HCT116 (cell line): ENCODE data around the gene PXYLP1. TPM values are rescaled to one million over a fixed set of nuclear protein-coding genes. Genes with fewer than 3 reads are reported as not detected.
A peak's percentile ranks its signal among the peaks of the same experiment; 100 is the strongest.

Experiments used
- ATAC-seq: fragments of 200-7000 bp; cut with Tn5 transposase; 2 replicates; pipeline ENCODE4 v1.9.1; 2020; ENCODE audit warnings: mild to moderate bottlenecking, moderate library complexity
- BruUV-seq: library from RNA; stranded (reverse); fragments of 400-500 nt; replicated peaks from 2 replicates; lab custom pipeline; 2021; lab: Mats Ljungman, UMichigan
- CTCF ChIA-PET: fragments of 300-600 bp; sonication (Branson Sonifier 250); formaldehyde crosslinking; loops from one replicate; lab custom pipeline; 2021; ENCODE audit warnings: antibody characterized with exemption; lab: Charles Lee
- POLR2A ChIA-PET: fragments of 300-600, 350-600 bp; sonication (Branson Sonifier 250); formaldehyde crosslinking; loops from one replicate; lab custom pipeline; 2021; ENCODE audit warnings: antibody characterized with exemption; lab: Charles Lee
- RAD21 ChIA-PET, 2 experiments: fragments of 300-600 bp; sonication (Branson Sonifier 250); formaldehyde crosslinking; loops; one replicate each; lab custom pipeline; 2023; ENCODE audit warnings: low total read pairs in 2 of 2; ENCODE audit not compliant: uncharacterized antibody in 2 of 2, unreplicated experiment in 2 of 2, low non-redundant PET in 1 of 2; lab: Charles Lee
- DNase-seq: peaks from one replicate; pipeline ENCODE4 v3.0.0-alpha.2; 2010; ENCODE audit warnings: low read depth, low spot score
- H2AFZ ChIP-seq: fragments of 200-600 bp; shearing (Covaris generic), sonication (generic); 2 replicates; pipeline ENCODE4 v1.6.1; 2017; ENCODE audit warnings: low read depth, mixed run types, mixed read lengths, antibody characterized with exemption, low read length; ENCODE audit not compliant: poor library complexity, severe bottlenecking
- H3K27ac ChIP-seq: 2 replicates; pipeline ENCODE4 v1.5.1; 2012; ENCODE audit warnings: low read depth, low read length
- H3K27me3 ChIP-seq: fragments of 200-600 bp; sonication (generic); 2 replicates; pipeline ENCODE4 v1.6.1; 2016; ENCODE audit warnings: mixed run types, low read length, mixed read lengths; ENCODE audit not compliant: insufficient read depth
- H3K36me3 ChIP-seq, 2 experiments: fragments of 200-500 bp in 1 of 2; fragments of 200-600 bp in 1 of 2; sonication (Bioruptor generic) in 1 of 2; sonication (generic) in 1 of 2; 2 replicates each; pipeline versions ENCODE4 v1.5.1 to v1.6.1; 2014 to 2016; ENCODE audit warnings: low read length in 2 of 2, inconsistent platforms in 1 of 2, mixed read lengths in 1 of 2, mixed run types in 1 of 2; ENCODE audit not compliant: insufficient read depth in 2 of 2, control insufficient read depth in 1 of 2
- H3K4me1 ChIP-seq, 2 experiments: fragments of 200-600 bp in 1 of 2; sonication (generic) in 1 of 2; 2 replicates each; pipeline versions ENCODE4 v1.5.1 to v1.6.1; 2012 to 2017; ENCODE audit warnings: low read length in 2 of 2, inconsistent platforms in 1 of 2, mild to moderate bottlenecking in 1 of 2, mixed read lengths in 1 of 2, mixed run types in 1 of 2, moderate library complexity in 1 of 2; ENCODE audit not compliant: insufficient read depth in 2 of 2, control insufficient read depth in 1 of 2
- H3K4me2 ChIP-seq: fragments of 200-600 bp; sonication (generic); 2 replicates; pipeline ENCODE4 v1.6.1; 2017; ENCODE audit warnings: mixed run types, low read length, mixed read lengths
- H3K4me3 ChIP-seq, 2 experiments: fragments of 200-600 bp in 1 of 2; sonication (generic) in 1 of 2; replicated peaks in 1 of 2; 2 replicates each; pipeline ENCODE4 v1.5.1; 2011 to 2016; ENCODE audit warnings: low read length in 2 of 2, control low read depth in 1 of 2, low read depth in 1 of 2, mild to moderate bottlenecking in 1 of 2, mixed read lengths in 1 of 2, mixed run types in 1 of 2
- H3K79me2 ChIP-seq: fragments of 200-600 bp; sonication (generic); 2 replicates; pipeline ENCODE4 v1.6.1; 2017; ENCODE audit warnings: mild to moderate bottlenecking, mixed run types, low read length, moderate library complexity, mixed read lengths; ENCODE audit not compliant: insufficient read depth
- H3K9ac ChIP-seq: fragments of 200-600 bp; sonication (generic); 2 replicates; pipeline ENCODE4 v1.6.1; 2016; ENCODE audit warnings: low read length, mixed read lengths
- H3K9me2 ChIP-seq: fragments of 200-600 bp; sonication (generic), shearing (Covaris generic); 2 replicates; pipeline ENCODE4 v1.6.1; 2017; ENCODE audit warnings: mixed run types, mild to moderate bottlenecking, moderate library complexity; ENCODE audit not compliant: insufficient read depth
- H3K9me3 ChIP-seq, 2 experiments: fragments of 200-500 bp in 1 of 2; fragments of 200-600 bp in 1 of 2; sonication (Bioruptor generic) in 1 of 2; sonication (generic) in 1 of 2; 2 replicates each; pipeline ENCODE4 v1.6.1; 2014 to 2017; ENCODE audit warnings: low read length in 2 of 2, mixed read lengths in 2 of 2, inconsistent platforms in 1 of 2, low read depth in 1 of 2, mild to moderate bottlenecking in 1 of 2, mixed run types in 1 of 2, moderate library complexity in 1 of 2; ENCODE audit not compliant: control insufficient read depth in 1 of 2, insufficient read depth in 1 of 2
- H4K20me1 ChIP-seq: fragments of 200-600 bp; sonication (generic), shearing (Covaris generic); 2 replicates; pipeline ENCODE4 v1.6.1; 2017; ENCODE audit warnings: mixed run types, mild to moderate bottlenecking, moderate library complexity; ENCODE audit not compliant: insufficient read depth
- CBX3 ChIP-seq: IDR thresholded peaks from 2 replicates; pipeline ENCODE4 v1.6.1; 2012; ENCODE audit warnings: low read depth
- ELF1 ChIP-seq: IDR thresholded peaks from 2 replicates; pipeline ENCODE4 v1.6.1; 2012; ENCODE audit warnings: low read depth, borderline replicate concordance
- EZH2phosphoT487 ChIP-seq: fragments of 200-600 bp; IDR thresholded peaks from 2 replicates; pipeline ENCODE4 v1.6.1; 2018; ENCODE audit warnings: antibody characterized with exemption, borderline replicate concordance
- FOSL1 ChIP-seq: IDR thresholded peaks from 2 replicates; pipeline ENCODE4 v1.6.1; 2012; ENCODE audit warnings: low read depth
- JUND ChIP-seq: IDR thresholded peaks from 2 replicates; pipeline ENCODE4 v1.6.1; 2012
- MAX ChIP-seq: IDR thresholded peaks from 2 replicates; pipeline ENCODE4 v1.6.1; 2012
- POLR2AphosphoS5 ChIP-seq: IDR thresholded peaks from 2 replicates; pipeline ENCODE4 v1.6.1; 2011; ENCODE audit warnings: mild to moderate bottlenecking, low read depth, low read length, moderate library complexity
- RAD21 ChIP-seq: IDR thresholded peaks from 2 replicates; pipeline ENCODE4 v1.6.1; 2012; ENCODE audit warnings: low read depth, mild to moderate bottlenecking
- REST ChIP-seq: IDR thresholded peaks from 2 replicates; pipeline ENCODE4 v1.6.1; 2012; ENCODE audit warnings: low read depth
- SIN3A ChIP-seq: IDR thresholded peaks from 2 replicates; pipeline ENCODE4 v1.6.1; 2012; ENCODE audit warnings: low read depth
- SRF ChIP-seq: IDR thresholded peaks from 2 replicates; pipeline ENCODE4 v1.6.1; 2012; ENCODE audit warnings: low read depth
- YY1 ChIP-seq: IDR thresholded peaks from 2 replicates; pipeline ENCODE4 v1.6.1; 2011; ENCODE audit warnings: low read length, low read depth, moderate library complexity, mild to moderate bottlenecking; ENCODE audit not compliant: insufficient replicate concordance; ENCODE audit errors: extremely low read depth
- ZFX ChIP-seq: fragments of 450-650 bp; IDR thresholded peaks from 2 replicates; pipeline ENCODE4 v1.6.1; 2017
- intact Hi-C: fragments of 100-400 bp; cut with micrococcal nuclease; formaldehyde crosslinking; loops from 2 replicates; pipeline ENCODE4 v1.10.0; 2022
- total RNA-seq: library from RNA; stranded (reverse); gene quantifications from one replicate; pipeline ENCODE4 v1.2.1, GENCODE V29; 2021; ENCODE audit not compliant: unreplicated experiment
- TF ChIP-seq, protein P1 (sequence below): IDR thresholded peaks from 2 replicates; pipeline ENCODE4 v1.6.1; 2012
- TF ChIP-seq, protein P2 (sequence below), 3 experiments: fragments of 200-600 bp in 1 of 3; sonication (generic) in 1 of 3; IDR thresholded peaks in 2 of 3; conservative IDR thresholded peaks in 1 of 3; 2 replicates each; pipeline ENCODE4 v1.5.1; 2012 to 2017; ENCODE audit warnings: low read depth in 2 of 3, low read length in 2 of 3, antibody characterized with exemption in 1 of 3, borderline replicate concordance in 1 of 3, control low read depth in 1 of 3, mild to moderate bottlenecking in 1 of 3, mixed read lengths in 1 of 3, mixed run types in 1 of 3, moderate library complexity in 1 of 3; ENCODE audit not compliant: insufficient read depth in 1 of 3
- TF ChIP-seq, protein P3 (sequence below): IDR thresholded peaks from 2 replicates; pipeline ENCODE4 v1.6.1; 2011; ENCODE audit warnings: mild to moderate bottlenecking, low read length, moderate library complexity; ENCODE audit not compliant: insufficient replicate concordance; ENCODE audit errors: extremely low read depth

PXYLP1 gene
- total RNA-seq, 1 experiment from 2014 or later, result 15.3 TPM

DNA sequence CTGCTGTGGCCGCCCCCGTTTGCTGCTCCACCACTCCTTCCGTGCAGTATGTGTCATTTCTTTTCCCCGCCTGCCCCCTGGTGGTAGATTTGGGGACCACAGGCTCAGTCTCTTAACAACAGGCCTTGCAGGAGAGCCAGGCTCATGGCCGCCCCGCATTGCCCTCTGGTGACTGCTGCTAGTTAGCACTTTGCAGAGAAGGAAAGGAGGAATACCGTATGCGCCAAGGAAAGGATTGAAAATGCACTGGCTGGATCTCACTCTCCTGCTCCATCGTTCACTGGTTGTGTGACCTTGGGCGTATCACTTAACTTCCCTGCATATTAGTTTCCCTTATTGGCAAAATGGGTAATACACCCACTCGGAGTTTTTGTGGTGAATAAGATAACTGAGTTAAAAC is 39.3 kb upstream of the PXYLP1 start (continued):
- peak; percentile 47 for TF ChIP-seq MAX
- TF ChIP-seq SRF, result no peak
- TF ChIP-seq, protein P1, sequence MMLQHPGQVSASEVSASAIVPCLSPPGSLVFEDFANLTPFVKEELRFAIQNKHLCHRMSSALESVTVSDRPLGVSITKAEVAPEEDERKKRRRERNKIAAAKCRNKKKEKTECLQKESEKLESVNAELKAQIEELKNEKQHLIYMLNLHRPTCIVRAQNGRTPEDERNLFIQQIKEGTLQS, result no peak
- TF ChIP-seq ELF1, result no peak
- peak; percentile 97 for TF ChIP-seq RAD21
- no peak for TF ChIP-seq FOSL1
- TF ChIP-seq JUND, result no peak
- TF ChIP-seq SIN3A, result no peak
- TF ChIP-seq, protein P2, sequence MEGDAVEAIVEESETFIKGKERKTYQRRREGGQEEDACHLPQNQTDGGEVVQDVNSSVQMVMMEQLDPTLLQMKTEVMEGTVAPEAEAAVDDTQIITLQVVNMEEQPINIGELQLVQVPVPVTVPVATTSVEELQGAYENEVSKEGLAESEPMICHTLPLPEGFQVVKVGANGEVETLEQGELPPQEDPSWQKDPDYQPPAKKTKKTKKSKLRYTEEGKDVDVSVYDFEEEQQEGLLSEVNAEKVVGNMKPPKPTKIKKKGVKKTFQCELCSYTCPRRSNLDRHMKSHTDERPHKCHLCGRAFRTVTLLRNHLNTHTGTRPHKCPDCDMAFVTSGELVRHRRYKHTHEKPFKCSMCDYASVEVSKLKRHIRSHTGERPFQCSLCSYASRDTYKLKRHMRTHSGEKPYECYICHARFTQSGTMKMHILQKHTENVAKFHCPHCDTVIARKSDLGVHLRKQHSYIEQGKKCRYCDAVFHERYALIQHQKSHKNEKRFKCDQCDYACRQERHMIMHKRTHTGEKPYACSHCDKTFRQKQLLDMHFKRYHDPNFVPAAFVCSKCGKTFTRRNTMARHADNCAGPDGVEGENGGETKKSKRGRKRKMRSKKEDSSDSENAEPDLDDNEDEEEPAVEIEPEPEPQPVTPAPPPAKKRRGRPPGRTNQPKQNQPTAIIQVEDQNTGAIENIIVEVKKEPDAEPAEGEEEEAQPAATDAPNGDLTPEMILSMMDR (IDR thresholded peaks at IDR 0.05 in 2 of 3, conservative IDR thresholded peaks at IDR 0.05 in 1 of 3; ENCODE audit: borderline replicate concordance in 1 of 3, insufficient read depth in 1 of 3, low read depth in 2 of 3, low read length in 2 of 3), result peak; percentile 92 to 99 (median 99)
- peak; percentile 60; the same call in 1 of the 2 replicates for TF ChIP-seq CBX3

DNA sequence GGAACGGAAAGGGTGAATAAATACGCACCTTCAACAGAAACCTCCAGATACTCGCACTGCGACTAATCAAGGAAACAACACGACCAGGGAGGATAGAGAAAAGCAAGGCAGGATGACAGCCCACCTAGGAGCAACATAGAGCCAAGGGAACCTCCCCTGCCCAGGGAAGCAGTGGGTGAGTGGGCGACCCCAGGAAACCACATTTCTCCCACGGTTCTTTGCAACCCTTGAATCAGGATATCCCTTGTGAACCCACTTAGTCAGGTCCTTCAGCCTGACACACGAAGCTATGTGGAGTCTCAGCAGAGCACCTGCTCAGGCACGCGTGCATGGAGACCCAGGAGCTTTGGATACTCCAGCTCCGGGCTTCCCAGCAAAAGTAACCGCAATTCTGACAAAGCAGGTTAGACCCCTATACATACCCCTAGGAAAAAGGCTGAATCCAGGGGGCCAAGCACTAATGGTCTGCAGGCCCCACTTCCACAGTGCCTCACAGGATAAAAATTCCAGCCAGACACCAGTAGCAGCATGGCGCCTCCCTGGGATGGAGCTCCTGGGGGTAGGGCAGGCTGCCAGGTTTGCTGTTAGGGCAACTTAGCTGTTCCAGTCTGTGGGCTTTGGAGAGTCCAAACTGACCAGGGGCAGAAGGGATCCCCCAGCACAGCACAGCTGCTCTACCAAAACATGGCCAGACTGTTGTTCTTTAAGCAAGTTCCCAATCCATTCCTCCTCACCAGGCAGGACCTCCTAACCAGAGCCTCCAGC is 38.4 kb upstream of the PXYLP1 start:
- no peaks in the 10 kb centered on the region for H3K79me2 ChIP-seq
- DNase-seq (no peak), ATAC-seq (no peak)
- CTCF ChIA-PET, result interaction anchor here (1.2 to 3.3 kb wide), 3 partner anchors 8 to 194 kb away, joined by 3 to 38 read pairs (median 7); partner anchors contain the start of gene PXYLP1
- H3K27ac ChIP-seq, result no peak overlapping the region
- intact Hi-C loops, result loop anchor here (2.0 to 5.0 kb wide), 2 partner anchors 270 to 1066 kb away; no protein-coding TSS in a partner anchor
- no peaks in the 10 kb centered on the region for H3K9me2 ChIP-seq
- no peak overlapping the region for H3K4me3 ChIP-seq
- no peaks in the 10 kb centered on the region for H3K9me3 ChIP-seq
- RAD21 ChIA-PET, result no interaction called here
- H3K36me3 ChIP-seq, result no peaks in the 10 kb centered on the region
- POLR2A ChIA-PET, result no interaction called here
- H3K4me2 ChIP-seq, result 0 out of 2 replicates have a peak overlapping the region, but pooled peaks have one; percentile 38
- H3K4me1 ChIP-seq, result no peaks in the 10 kb centered on the region
- peaks cover 26% of the 10 kb centered on the region; the same call in 1 of the 2 replicates for H3K27me3 ChIP-seq
- H2AFZ ChIP-seq, result peak overlapping the region; percentile 28
- no peak overlapping the region for H3K9ac ChIP-seq
- no peaks in the 10 kb centered on the region for H4K20me1 ChIP-seq
- BruUV-seq, result no TSS peak
- TF ChIP-seq CBX3 (no peak), SIN3A (no peak), REST (no peak), ZFX (no peak), YY1 (no peak), EZH2phosphoT487 (no peak), ELF1 (no peak), RAD21 (no peak), POLR2AphosphoS5 (no peak)
- TF ChIP-seq, protein P3, sequence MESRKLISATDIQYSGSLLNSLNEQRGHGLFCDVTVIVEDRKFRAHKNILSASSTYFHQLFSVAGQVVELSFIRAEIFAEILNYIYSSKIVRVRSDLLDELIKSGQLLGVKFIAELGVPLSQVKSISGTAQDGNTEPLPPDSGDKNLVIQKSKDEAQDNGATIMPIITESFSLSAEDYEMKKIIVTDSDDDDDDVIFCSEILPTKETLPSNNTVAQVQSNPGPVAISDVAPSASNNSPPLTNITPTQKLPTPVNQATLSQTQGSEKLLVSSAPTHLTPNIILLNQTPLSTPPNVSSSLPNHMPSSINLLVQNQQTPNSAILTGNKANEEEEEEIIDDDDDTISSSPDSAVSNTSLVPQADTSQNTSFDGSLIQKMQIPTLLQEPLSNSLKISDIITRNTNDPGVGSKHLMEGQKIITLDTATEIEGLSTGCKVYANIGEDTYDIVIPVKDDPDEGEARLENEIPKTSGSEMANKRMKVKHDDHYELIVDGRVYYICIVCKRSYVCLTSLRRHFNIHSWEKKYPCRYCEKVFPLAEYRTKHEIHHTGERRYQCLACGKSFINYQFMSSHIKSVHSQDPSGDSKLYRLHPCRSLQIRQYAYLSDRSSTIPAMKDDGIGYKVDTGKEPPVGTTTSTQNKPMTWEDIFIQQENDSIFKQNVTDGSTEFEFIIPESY, result no peak
